Endothelial cell of umbilical vein (primary cell): ENCODE data around the gene TMEM119. TPM values are rescaled to one million over a fixed set of nuclear protein-coding genes. Genes with fewer than 3 reads are reported as not detected.

Experiments
- BruUV-seq: library from RNA; stranded (reverse); fragments of 400-500 nt; replicated peaks from 2 replicates; lab custom pipeline; 2021; lab: Mats Ljungman, UMichigan
- CTCF ChIA-PET: fragments of 300-600, 350-600 bp; sonication (Branson Sonifier 250); formaldehyde crosslinking; loops from one replicate; lab custom pipeline; 2021; ENCODE audit warnings: antibody characterized with exemption, inconsistent platforms; lab: Charles Lee
- POLR2A ChIA-PET: fragments of 300-600, 350-600 bp; sonication (Branson Sonifier 250); formaldehyde crosslinking; loops from one replicate; lab custom pipeline; 2021; ENCODE audit warnings: antibody characterized with exemption, inconsistent platforms; lab: Charles Lee
- DNase-seq: peaks from one replicate; pipeline ENCODE4 v3.0.0-alpha.2; 2011; ENCODE audit warnings: low read depth, low spot score
- FAIRE-seq: peaks from 2 replicates; lab custom pipeline; 2011; peaks lifted over from hg19 to GRCh38; lab: Jason Lieb, UNC
- H2AFZ ChIP-seq: 2 replicates; pipeline ENCODE4 v1.6.0; 2012; ENCODE audit warnings: low read depth, low read length, control low read depth, inconsistent platforms
- H3K27ac ChIP-seq: 2 replicates; pipeline ENCODE4 v1.5.1; 2011; ENCODE audit warnings: low read depth, mild to moderate bottlenecking, control low read depth, low read length, moderate library complexity; ENCODE audit not compliant: insufficient read depth
- H3K27me3 ChIP-seq, 2 experiments: 2 replicates each; pipeline versions ENCODE4 v1.6.0 to v1.6.1; 2011; ENCODE audit warnings: low read length in 2 of 2, mixed read lengths in 1 of 2; ENCODE audit not compliant: control insufficient read depth in 2 of 2, insufficient read depth in 2 of 2
- H3K36me3 ChIP-seq, 2 experiments: 2 replicates in 1 of 2; 3 replicates in 1 of 2; pipeline ENCODE4 v1.5.1; 2011; ENCODE audit warnings: low read length in 2 of 2, mild to moderate bottlenecking in 1 of 2, moderate library complexity in 1 of 2; ENCODE audit not compliant: control insufficient read depth in 2 of 2, insufficient read depth in 2 of 2; ENCODE audit errors: extremely low read depth in 1 of 2
- H3K4me1 ChIP-seq: 3 replicates; pipeline ENCODE4 v1.5.1; 2011; ENCODE audit warnings: mild to moderate bottlenecking, low read length; ENCODE audit not compliant: control insufficient read depth, insufficient read depth; ENCODE audit errors: extremely low read depth
- H3K4me2 ChIP-seq: 2 replicates; pipeline ENCODE4 v1.6.1; 2011; ENCODE audit warnings: low read length, control low read depth, mixed read lengths; ENCODE audit not compliant: insufficient read depth
- H3K4me3 ChIP-seq, 3 experiments: fragments of 200-600 bp in 1 of 3; sonication (generic), shearing (Covaris generic) in 1 of 3; replicated peaks in 1 of 3; 2 replicates each; pipeline ENCODE4 v1.5.1; 2011 to 2016; ENCODE audit warnings: control low read depth in 3 of 3, low read length in 3 of 3, mild to moderate bottlenecking in 2 of 3, inconsistent platforms in 1 of 3, low read depth in 1 of 3, moderate library complexity in 1 of 3; ENCODE audit not compliant: insufficient read depth in 1 of 3
- H3K79me2 ChIP-seq: 2 replicates; pipeline ENCODE4 v1.6.0; 2012; ENCODE audit warnings: low read length, inconsistent platforms; ENCODE audit not compliant: control insufficient read depth, insufficient read depth
- H3K9ac ChIP-seq: replicated peaks from 2 replicates; pipeline ENCODE3; 2011; ENCODE audit warnings: low read length, control low read depth; ENCODE audit not compliant: insufficient read depth; ENCODE audit errors: extremely low read depth
- H3K9me1 ChIP-seq: replicated peaks from 3 replicates; pipeline ENCODE4 v1.6.0; 2011; ENCODE audit warnings: mild to moderate bottlenecking, low read length; ENCODE audit not compliant: control insufficient read depth, insufficient read depth; ENCODE audit errors: extremely low read depth
- H3K9me3 ChIP-seq: replicated peaks from 2 replicates; pipeline ENCODE4 v1.5.1; 2012; ENCODE audit warnings: low read length, inconsistent platforms; ENCODE audit not compliant: control insufficient read depth, insufficient read depth
- H4K20me1 ChIP-seq: replicated peaks from 2 replicates; pipeline ENCODE3; 2011; ENCODE audit warnings: mild to moderate bottlenecking, low read length; ENCODE audit not compliant: control insufficient read depth, insufficient read depth; ENCODE audit errors: extremely low read depth
- CTCF ChIP-seq, 2 donors: IDR thresholded peaks; 1 replicate in 1 of 2; 2 replicates in 1 of 2; pipeline ENCODE4 v1.5.1; 2011; ENCODE audit warnings: low read length in 2 of 2, mild to moderate bottlenecking in 2 of 2, moderate library complexity in 2 of 2, control low read depth in 1 of 2, inconsistent platforms in 1 of 2, low read depth in 1 of 2; ENCODE audit not compliant: insufficient read depth in 1 of 2; ENCODE audit errors: extremely low read depth in 1 of 2
- EZH2 ChIP-seq: IDR thresholded peaks from 2 replicates; pipeline ENCODE4 v1.6.1; 2012; ENCODE audit warnings: borderline replicate concordance, low read depth, mild to moderate bottlenecking, moderate library complexity, low read length, inconsistent platforms; ENCODE audit not compliant: severe bottlenecking
- FOS ChIP-seq: IDR thresholded peaks from 2 replicates; pipeline ENCODE4 v1.6.1; 2011; ENCODE audit warnings: mild to moderate bottlenecking, low read length, moderate library complexity, borderline replicate concordance; ENCODE audit not compliant: insufficient read depth
- GATA2 ChIP-seq: IDR thresholded peaks from 2 replicates; pipeline ENCODE4 v1.7.0; 2011; ENCODE audit warnings: low read depth, mild to moderate bottlenecking, moderate library complexity, mixed read lengths, low read length; ENCODE audit not compliant: insufficient read length, insufficient read depth
- JUN ChIP-seq: IDR thresholded peaks from 2 replicates; pipeline ENCODE4 v1.6.1; 2011; ENCODE audit warnings: borderline replicate concordance, low read depth; ENCODE audit not compliant: insufficient read length, insufficient read depth
- MYC ChIP-seq: IDR thresholded peaks from one replicate; pipeline ENCODE4 v1.6.1; 2011; ENCODE audit warnings: mild to moderate bottlenecking, low read depth, low read length
- POLR2A ChIP-seq: IDR thresholded peaks from 2 replicates; pipeline ENCODE4 v1.6.1; 2012; ENCODE audit warnings: low read depth, mild to moderate bottlenecking, control low read depth, low read length
- POLR2AphosphoS5 ChIP-seq: IDR thresholded peaks from 2 replicates; pipeline ENCODE4 v1.6.1; 2012; ENCODE audit warnings: low read depth, mild to moderate bottlenecking, control low read depth, low read length, moderate library complexity; ENCODE audit not compliant: insufficient read depth
- dilution Hi-C: fragments of 300-500 bp; cut with MboI; formaldehyde crosslinking; loops from one replicate; pipeline ENCODE4 v1.15.0; 2019; ENCODE audit warnings: low sequenced_read_pairs; ENCODE audit not compliant: extremely low pct_ligation_motif_present
- intact Hi-C: fragments of 100-400 bp; cut with micrococcal nuclease; formaldehyde crosslinking; loops from one replicate; pipeline ENCODE4 v1.10.0; 2022
- polyA plus RNA-seq, 4 experiments: library from polyadenylated mRNA; depleted of rRNA in 3 of 4; stranded (reverse) in 3 of 4; unstranded in 1 of 4; fragments of >200 nt; gene quantifications; 2 replicates each; pipeline versions ENCODE4 v1.2.1 to v1.2.3, GENCODE V29; 2011 to 2012; ENCODE audit warnings: missing spikeins in 1 of 4
- total RNA-seq: library from RNA; stranded (reverse); gene quantifications from 2 replicates; pipeline ENCODE4 v1.2.3, GENCODE V29; 2021
- TF ChIP-seq, protein P1 (sequence below): IDR thresholded peaks from 2 replicates; pipeline ENCODE4 v1.6.1; 2011; ENCODE audit not compliant: insufficient read depth, insufficient read length

TMEM119 gene
- total and polyA plus RNA-seq, 2 donors (not counting 3 experiments of a cell fraction or from before 2014, with no cell fraction given), result not detected

GRCh38 chr12:108572166-108572790 lies 25.6 kb downstream of the TMEM119 start:
- Histone ChIP-seq H3K4me2 (no peak overlapping the region), H3K36me3 (peaks cover 9% of the 10 kb centered on the region in 2 experiments), H3K9me1 (no peaks in the 10 kb centered on the region), H3K4me3 (no peak overlapping the region), H3K9me3 (no peaks in the 10 kb centered on the region), H3K9ac (no peak overlapping the region), H3K4me1 (peaks cover 3% of the 10 kb centered on the region), H3K27ac (no peak overlapping the region), H2AFZ (no peak overlapping the region), H3K79me2 (no peaks in the 10 kb centered on the region), H4K20me1 (no peaks in the 10 kb centered on the region), H3K27me3 (no peaks in the 10 kb centered on the region)
- TF ChIP-seq MYC (no peak), POLR2A (no peak), JUN (no peak), CTCF (IDR thresholded peaks at IDR 0.05; ENCODE audit: extremely low read depth in 1 of 2, insufficient read depth in 1 of 2, low read depth in 1 of 2, low read length in 2 of 2) (no peak), GATA2 (no peak), POLR2AphosphoS5 (no peak), EZH2 (no peak), FOS (no peak)
- TF ChIP-seq, protein P1, sequence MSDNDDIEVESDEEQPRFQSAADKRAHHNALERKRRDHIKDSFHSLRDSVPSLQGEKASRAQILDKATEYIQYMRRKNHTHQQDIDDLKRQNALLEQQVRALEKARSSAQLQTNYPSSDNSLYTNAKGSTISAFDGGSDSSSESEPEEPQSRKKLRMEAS, result no peak
- FAIRE-seq (no peak), DNase-seq (no peak)
- BruUV-seq, result no TSS peak
- ChIA-PET POLR2A (no interaction called here), CTCF (interaction anchor here (1.4 to 7.4 kb wide), 4 partner anchors 44 to 378 kb away, joined by 3 to 86 read pairs (median 12); no protein-coding TSS in a partner anchor)
- intact Hi-C loops, result no loop called here
- dilution Hi-C loops, result no loop called here
